Measurements from ENCODE around the gene LURAP1L.

GRCh38 chr9:12776513-12777055 is 1.8 kb downstream of the LURAP1L start:
- no peak for TF ChIP-seq EZH2phosphoT487 (IDR thresholded peaks at IDR 0.05; ENCODE audit: low read depth)
- no peak for TF ChIP-seq CTCF (IDR thresholded peaks at IDR 0.05; ENCODE audit: low read depth, low read length)

Data from OCI-LY3 (cell line).